Measurements from ENCODE around the gene TAF1.
"Not testable (repeated sequence)": the region's sequence is repeated elsewhere in the genome, so short reads cannot be mapped to it uniquely, and the experiment has no call there.

The TAF1 gene

DNA sequence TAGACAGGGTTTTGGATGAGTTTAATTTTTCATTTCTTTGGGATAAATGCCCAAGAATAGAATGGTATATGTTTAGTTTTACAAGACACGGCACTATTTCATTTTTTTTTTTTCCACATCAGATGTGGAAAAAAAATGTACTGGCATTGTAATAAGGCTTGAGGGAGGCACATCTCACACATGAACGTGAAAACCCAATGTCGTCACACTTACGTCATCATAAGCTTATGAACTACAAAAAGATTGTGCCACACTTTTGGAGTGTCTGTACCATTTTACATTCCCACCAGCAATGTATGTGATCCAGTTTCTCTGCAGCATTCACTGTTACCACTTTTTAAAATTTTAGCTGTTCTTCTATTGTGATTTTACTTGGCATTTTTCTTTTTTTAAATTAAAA lies 74.2 kb downstream of the TAF1 start:
- Histone ChIP-seq H3K36me3 (ENCODE audit: insufficient read depth, low read depth, low read length) (peaks cover 11% of the 10 kb centered on the region; the same call in 1 of the 2 replicates), H3K9ac (ENCODE audit: low read depth, low read length) (no peak overlapping the region), H3K9me3 (ENCODE audit: insufficient read depth, low read depth, low read length) (no peaks in the 10 kb centered on the region), H3K27me3 (ENCODE audit: insufficient read depth, low read length) (no peaks in the 10 kb centered on the region), H3K4me3 (ENCODE audit: low read length) (no peak overlapping the region), H3K27ac (ENCODE audit: low read length) (no peak overlapping the region), H3K4me1 (ENCODE audit: insufficient read depth, low read length) (no peaks in the 10 kb centered on the region)

DNA sequence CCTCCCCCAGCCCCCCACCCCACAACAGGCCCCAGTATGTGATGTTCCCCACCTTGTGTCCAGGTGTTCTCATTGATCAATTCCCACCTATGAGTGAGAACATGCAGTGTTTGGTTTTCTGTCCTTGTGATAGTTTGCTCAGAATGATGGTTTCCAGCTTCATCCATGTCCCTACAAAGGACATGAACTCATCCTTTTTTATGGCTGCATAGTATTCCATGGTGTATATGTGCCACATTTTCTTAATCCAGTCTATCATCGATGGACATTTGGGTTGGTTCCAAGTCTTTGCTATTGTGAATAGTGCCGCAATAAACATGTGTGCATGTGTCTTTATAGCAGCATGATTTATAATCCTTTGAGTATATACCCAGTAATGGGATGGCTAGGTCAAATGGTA lies 75.7 kb downstream of the TAF1 start:
- H3K4me3 ChIP-seq (ENCODE audit: low read length); H3K27me3 ChIP-seq (ENCODE audit: insufficient read depth, low read length); H3K9me3 ChIP-seq (ENCODE audit: insufficient read depth, low read depth, low read length); H3K27ac ChIP-seq (ENCODE audit: low read length); H3K4me1 ChIP-seq (ENCODE audit: insufficient read depth, low read length); H3K9ac ChIP-seq (ENCODE audit: low read depth, low read length): not testable (repeated sequence)
- peaks cover 11% of the 10 kb centered on the region; the same call in 1 of the 2 replicates for H3K36me3 ChIP-seq (ENCODE audit: insufficient read depth, low read depth, low read length)

DNA sequence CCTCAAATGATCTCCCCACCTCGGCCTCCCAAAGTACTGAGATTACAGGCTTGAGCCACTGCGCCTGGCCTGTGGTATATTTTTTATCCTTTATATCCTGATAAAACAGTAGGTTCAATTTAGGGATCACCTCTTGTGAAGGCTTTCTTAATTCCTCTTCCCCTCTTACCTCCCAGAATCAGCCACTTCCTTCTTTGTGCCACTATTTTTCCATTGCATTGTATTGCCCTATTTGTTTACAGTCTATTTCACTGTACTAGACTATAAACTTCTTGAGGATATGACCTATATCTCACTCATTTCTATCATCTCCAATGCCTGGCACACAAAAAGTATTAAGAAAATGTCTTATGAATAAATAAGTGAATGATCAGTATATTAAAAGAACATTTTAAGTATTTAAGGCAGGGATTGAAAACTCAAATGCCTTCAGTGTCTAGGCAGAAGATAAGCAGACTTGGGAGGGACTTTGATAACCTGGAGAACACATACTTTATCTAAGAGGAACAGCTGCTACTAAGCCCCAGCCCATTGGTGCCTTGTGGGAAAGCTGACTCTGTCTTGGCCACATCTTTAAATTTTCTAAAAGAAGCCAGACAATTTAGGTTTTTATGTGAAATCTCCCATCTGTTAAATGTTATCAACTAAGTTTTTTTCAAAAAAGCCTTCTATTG lies 84.4 kb downstream of the TAF1 start:
- Histone ChIP-seq H3K4me1 (ENCODE audit: insufficient read depth, low read length) (no peaks in the 10 kb centered on the region), H3K27me3 (ENCODE audit: insufficient read depth, low read length) (no peaks in the 10 kb centered on the region), H3K9ac (ENCODE audit: low read depth, low read length) (no peak overlapping the region), H3K9me3 (ENCODE audit: insufficient read depth, low read depth, low read length) (no peaks in the 10 kb centered on the region), H3K36me3 (ENCODE audit: insufficient read depth, low read depth, low read length) (peaks cover 29% of the 10 kb centered on the region), H3K4me3 (ENCODE audit: low read length) (no peak overlapping the region), H3K27ac (ENCODE audit: low read length) (no peak overlapping the region)

DNA sequence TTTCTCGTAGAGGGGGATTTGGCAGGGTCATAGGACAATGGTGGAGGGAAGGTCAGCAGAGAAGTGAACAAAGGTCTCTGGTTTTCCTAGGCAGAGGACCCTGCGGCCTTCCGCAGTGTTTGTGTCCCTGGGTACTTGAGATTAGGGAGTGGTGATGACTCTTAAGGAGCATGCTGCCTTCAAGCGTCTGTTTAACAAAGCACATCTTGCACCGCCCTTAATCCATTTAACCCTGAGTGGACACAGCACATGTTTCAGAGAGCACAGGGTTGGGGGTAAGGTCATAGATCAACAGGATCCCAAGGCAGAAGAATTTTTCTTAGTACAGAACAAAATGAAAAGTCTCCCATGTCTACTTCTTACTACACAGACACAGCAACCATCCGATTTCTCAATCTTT lies 85.4 kb downstream of the TAF1 start:
- not testable (repeated sequence) for H3K9ac ChIP-seq (ENCODE audit: low read depth, low read length); H3K4me3 ChIP-seq (ENCODE audit: low read length); H3K27ac ChIP-seq (ENCODE audit: low read length); H3K4me1 ChIP-seq (ENCODE audit: insufficient read depth, low read length); H3K27me3 ChIP-seq (ENCODE audit: insufficient read depth, low read length); H3K9me3 ChIP-seq (ENCODE audit: insufficient read depth, low read depth, low read length)
- H3K36me3 ChIP-seq (ENCODE audit: insufficient read depth, low read depth, low read length), result peaks cover 38% of the 10 kb centered on the region

DNA sequence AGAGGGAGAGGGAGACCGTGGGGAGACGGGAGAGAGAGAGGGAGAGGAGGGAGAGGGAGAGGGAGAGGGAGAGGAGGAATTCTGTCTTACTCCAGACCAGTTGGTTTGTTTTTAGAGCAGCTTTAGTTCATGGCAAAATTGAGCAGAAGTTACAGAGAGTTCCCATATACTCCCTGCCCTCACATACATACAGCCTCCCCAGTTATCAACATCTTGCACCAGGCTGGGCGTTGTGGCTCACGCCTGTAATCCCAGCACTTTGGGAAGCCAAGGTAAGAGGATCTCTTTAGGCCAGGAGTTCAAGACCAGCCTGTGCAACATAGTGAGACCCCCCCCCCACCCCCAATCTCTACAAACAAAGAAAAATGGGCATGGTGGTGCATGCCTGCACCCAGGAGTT lies 86.9 kb downstream of the TAF1 start:
- no peak overlapping the region for H3K27ac ChIP-seq (ENCODE audit: low read length)
- H3K9me3 ChIP-seq (ENCODE audit: insufficient read depth, low read depth, low read length), result no peaks in the 10 kb centered on the region
- H3K4me3 ChIP-seq (ENCODE audit: low read length), result no peak overlapping the region
- H3K36me3 ChIP-seq (ENCODE audit: insufficient read depth, low read depth, low read length), result peaks cover 47% of the 10 kb centered on the region
- no peaks in the 10 kb centered on the region for H3K4me1 ChIP-seq (ENCODE audit: insufficient read depth, low read length)
- no peaks in the 10 kb centered on the region for H3K27me3 ChIP-seq (ENCODE audit: insufficient read depth, low read length)
- H3K9ac ChIP-seq (ENCODE audit: low read depth, low read length), result no peak overlapping the region

DNA sequence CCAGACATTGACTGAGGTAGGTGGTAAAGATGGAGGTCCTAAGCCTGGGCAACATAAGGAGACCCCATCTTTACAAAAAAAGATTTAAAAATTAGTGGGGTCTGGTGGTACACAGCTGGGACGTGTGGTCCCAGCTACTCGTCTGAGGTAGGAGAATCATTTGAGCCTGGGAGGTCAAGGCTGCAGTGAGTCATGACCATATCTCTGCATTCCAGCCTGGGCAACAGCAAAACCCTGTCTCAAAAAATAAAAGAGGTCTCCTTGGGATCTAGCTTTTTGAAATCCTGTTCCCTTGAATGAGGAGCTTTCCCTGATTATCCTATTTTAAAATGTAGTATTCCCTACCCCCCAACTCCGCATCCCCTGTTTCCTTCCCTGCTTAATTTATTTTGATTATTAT lies 88.1 kb downstream of the TAF1 start:
- Histone ChIP-seq H3K27me3 (ENCODE audit: insufficient read depth, low read length) (no peaks in the 10 kb centered on the region), H3K36me3 (ENCODE audit: insufficient read depth, low read depth, low read length) (peaks cover 56% of the 10 kb centered on the region), H3K9ac (ENCODE audit: low read depth, low read length) (no peak overlapping the region), H3K27ac (ENCODE audit: low read length) (no peak overlapping the region), H3K4me1 (ENCODE audit: insufficient read depth, low read length) (no peaks in the 10 kb centered on the region), H3K9me3 (ENCODE audit: insufficient read depth, low read depth, low read length) (no peaks in the 10 kb centered on the region), H3K4me3 (ENCODE audit: low read length) (no peak overlapping the region)

DNA sequence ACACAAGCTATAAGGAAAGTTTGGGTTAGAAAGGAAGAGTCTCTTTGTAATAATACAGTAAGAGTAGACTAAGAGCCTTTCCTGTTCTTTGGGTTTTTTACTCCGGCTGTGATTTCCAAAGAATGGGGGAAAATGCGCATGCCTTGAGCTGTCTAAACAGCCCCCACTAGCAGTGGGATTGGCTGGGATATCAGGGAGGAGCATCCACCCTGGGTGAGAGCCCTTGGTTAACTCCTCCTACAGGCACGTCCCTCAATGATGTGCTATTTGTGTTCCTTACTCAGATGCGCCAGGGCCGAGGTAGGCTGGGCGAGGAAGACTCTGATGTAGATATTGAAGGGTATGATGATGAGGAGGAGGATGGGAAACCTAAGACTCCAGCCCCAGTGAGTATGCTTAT lies 92.7 kb downstream of the TAF1 start:
- H3K27me3 ChIP-seq (ENCODE audit: insufficient read depth, low read length), result no peaks in the 10 kb centered on the region
- H3K36me3 ChIP-seq (ENCODE audit: insufficient read depth, low read depth, low read length), result peaks cover 92% of the 10 kb centered on the region
- no peaks in the 10 kb centered on the region for H3K4me1 ChIP-seq (ENCODE audit: insufficient read depth, low read length)
- H3K4me3 ChIP-seq (ENCODE audit: low read length), result no peak overlapping the region
- no peaks in the 10 kb centered on the region for H3K9me3 ChIP-seq (ENCODE audit: insufficient read depth, low read depth, low read length)
- H3K9ac ChIP-seq (ENCODE audit: low read depth, low read length), result no peak overlapping the region
- H3K27ac ChIP-seq (ENCODE audit: low read length), result no peak overlapping the region

DNA sequence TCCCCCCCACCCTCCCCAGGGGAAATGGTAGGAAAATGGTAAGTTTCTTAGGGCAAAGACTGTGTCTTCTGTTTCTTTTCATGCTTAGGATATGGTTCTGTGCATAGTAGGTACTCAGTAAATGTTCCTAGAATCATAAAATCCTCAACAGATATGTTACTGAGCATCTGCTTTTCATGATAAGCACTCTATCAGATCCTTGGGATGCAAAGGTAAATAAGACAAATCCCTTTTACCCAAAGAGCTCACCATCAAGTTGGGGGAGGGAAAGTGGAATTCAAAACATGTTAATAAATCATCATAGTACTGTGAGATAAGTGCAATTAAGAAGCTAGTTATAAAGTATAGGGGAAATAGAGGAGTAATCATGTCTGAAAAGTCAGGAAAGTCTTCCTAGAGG lies 98.8 kb downstream of the TAF1 start:
- H3K36me3 ChIP-seq (ENCODE audit: insufficient read depth, low read depth, low read length), result peaks cover 54% of the 10 kb centered on the region

DNA sequence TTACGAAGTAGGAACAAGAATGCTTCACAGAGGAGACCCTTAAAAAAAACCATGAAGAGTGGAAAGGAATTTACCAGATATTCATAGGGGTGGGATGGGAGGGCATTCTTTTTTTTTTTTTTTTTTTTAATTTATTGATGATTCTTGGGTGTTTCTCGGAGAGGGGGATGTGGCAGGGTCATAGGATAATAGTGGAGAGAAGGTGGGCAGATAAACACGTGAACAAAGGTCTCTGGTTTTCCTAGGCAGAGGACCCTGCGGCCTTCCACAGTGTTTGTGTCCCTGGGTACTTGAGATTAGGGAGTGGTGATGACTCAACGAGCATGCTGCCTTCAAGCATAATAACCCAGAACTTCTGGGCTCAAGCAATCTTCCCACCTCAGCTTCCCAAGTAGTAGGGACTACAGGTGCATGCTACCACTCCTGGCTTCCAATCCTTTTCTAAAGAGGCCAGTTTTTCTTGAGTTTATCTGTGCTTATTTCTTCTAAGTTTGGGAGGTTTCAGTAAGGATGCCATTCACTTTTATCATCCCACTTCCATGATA lies 100.9 kb downstream of the TAF1 start:
- Histone ChIP-seq H3K36me3 (ENCODE audit: insufficient read depth, low read depth, low read length) (peaks cover 33% of the 10 kb centered on the region), H3K27me3 (ENCODE audit: insufficient read depth, low read length) (no peaks in the 10 kb centered on the region), H3K9me3 (ENCODE audit: insufficient read depth, low read depth, low read length) (no peaks in the 10 kb centered on the region), H3K9ac (ENCODE audit: low read depth, low read length) (no peak overlapping the region), H3K27ac (ENCODE audit: low read length) (no peak overlapping the region), H3K4me3 (ENCODE audit: low read length) (no peak overlapping the region), H3K4me1 (ENCODE audit: insufficient read depth, low read length) (no peaks in the 10 kb centered on the region)

More for the DNA sequence above, 98.8 kb downstream of the TAF1 start:
- Histone ChIP-seq H3K27ac (ENCODE audit: low read length) (no peak overlapping the region), H3K4me1 (ENCODE audit: insufficient read depth, low read length) (no peaks in the 10 kb centered on the region), H3K27me3 (ENCODE audit: insufficient read depth, low read length) (no peaks in the 10 kb centered on the region), H3K9me3 (ENCODE audit: insufficient read depth, low read depth, low read length) (no peaks in the 10 kb centered on the region), H3K4me3 (ENCODE audit: low read length) (no peak overlapping the region), H3K9ac (ENCODE audit: low read depth, low read length) (no peak overlapping the region)

DNA sequence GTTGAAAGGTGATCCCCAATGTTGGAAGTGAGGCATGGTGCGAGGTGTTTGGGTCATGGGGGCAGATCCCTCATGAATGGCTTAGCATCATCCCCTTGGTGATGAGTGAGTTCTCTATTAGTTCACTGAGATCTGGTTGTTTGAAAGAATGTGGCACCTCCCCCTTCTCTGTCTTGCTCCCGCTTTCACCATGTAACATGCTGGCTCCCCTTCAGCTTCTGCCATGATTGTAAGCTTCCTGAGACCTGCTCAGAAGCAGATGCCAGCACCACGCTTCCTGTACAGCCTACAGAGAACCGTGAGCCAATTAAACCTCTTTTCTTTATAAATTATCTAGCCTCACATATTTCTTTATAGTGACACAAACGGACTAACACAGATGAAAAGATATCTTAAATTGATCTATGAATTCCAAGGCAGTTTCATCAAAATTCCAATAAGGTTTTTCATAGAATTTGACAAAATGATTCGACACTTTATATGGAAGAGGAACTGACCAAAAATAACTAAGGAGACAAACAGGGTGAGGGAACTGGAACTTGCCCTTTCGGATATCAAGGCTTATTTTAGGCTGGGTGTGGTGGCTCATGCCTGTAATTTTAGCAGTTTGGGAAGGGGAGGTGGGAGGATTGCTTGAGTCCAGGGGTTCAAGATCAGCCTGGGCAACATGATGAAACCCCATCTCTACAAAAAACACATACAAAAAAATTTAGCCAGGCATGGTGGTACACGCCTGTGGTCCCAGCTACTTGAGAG lies 109.8 kb downstream of the TAF1 start:
- no peak overlapping the region for H3K27ac ChIP-seq (ENCODE audit: low read length)
- H3K27me3 ChIP-seq (ENCODE audit: insufficient read depth, low read length), result no peaks in the 10 kb centered on the region

DNA sequence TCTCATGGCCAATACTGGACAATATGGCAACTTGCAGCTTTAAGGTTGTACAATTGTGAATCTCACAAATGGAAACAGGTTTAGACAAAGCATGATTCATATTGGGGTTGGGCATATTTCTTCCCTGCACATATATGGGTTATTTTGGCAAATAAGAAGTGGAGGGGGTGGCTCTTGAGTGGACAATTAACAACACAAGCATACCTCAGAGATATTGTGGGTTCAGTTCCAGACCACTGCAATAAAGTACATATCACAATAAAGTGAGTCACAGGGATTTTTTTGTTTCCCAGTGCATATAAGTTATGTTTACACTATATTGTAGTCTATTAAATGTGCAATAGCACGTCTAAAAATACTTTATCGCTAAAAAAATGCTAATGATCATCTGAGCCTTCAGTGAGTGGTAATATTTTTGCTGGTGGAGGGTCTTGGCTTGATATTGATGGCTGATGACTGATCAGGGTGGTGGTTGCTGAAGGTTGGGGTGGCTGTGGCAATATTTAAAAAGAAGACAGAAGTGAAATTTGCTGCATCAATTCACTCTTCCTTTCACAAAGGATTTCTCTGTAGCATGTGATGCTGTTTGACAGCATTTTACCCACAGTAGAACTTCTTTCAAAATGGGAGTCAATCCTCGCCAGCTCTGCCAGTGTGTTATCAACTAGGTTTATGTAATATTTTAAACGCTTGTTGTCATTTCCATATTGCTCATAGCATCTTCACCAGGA lies 116.2 kb downstream of the TAF1 start:
- no peaks in the 10 kb centered on the region for H3K27me3 ChIP-seq (ENCODE audit: insufficient read depth, low read length)
- no peaks in the 10 kb centered on the region for H3K4me1 ChIP-seq (ENCODE audit: insufficient read depth, low read length)
- H3K36me3 ChIP-seq (ENCODE audit: insufficient read depth, low read depth, low read length), result no peaks in the 10 kb centered on the region
- H3K4me3 ChIP-seq (ENCODE audit: low read length), result no peak overlapping the region
- H3K9ac ChIP-seq (ENCODE audit: low read depth, low read length), result no peak overlapping the region
- no peaks in the 10 kb centered on the region for H3K9me3 ChIP-seq (ENCODE audit: insufficient read depth, low read depth, low read length)
- no peak overlapping the region for H3K27ac ChIP-seq (ENCODE audit: low read length)

More for the DNA sequence above, 109.8 kb downstream of the TAF1 start:
- Histone ChIP-seq H3K4me3 (ENCODE audit: low read length) (no peak overlapping the region), H3K4me1 (ENCODE audit: insufficient read depth, low read length) (no peaks in the 10 kb centered on the region), H3K9me3 (ENCODE audit: insufficient read depth, low read depth, low read length) (no peaks in the 10 kb centered on the region), H3K36me3 (ENCODE audit: insufficient read depth, low read depth, low read length) (no peaks in the 10 kb centered on the region), H3K9ac (ENCODE audit: low read depth, low read length) (no peak overlapping the region)

All from iPS-20b (cell line).